GM18519 (cell line): ENCODE data around the gene SMC2.

ENCODE experiments used
- ATAC-seq: cut with Tn5 transposase; IDR thresholded peaks from one replicate; pipeline ENCODE4 v1.9.1; 2021; ENCODE audit warnings: mild to moderate bottlenecking, moderate library complexity; ENCODE audit not compliant: unreplicated experiment, low FRiP score

Gene SMC2

DNA sequence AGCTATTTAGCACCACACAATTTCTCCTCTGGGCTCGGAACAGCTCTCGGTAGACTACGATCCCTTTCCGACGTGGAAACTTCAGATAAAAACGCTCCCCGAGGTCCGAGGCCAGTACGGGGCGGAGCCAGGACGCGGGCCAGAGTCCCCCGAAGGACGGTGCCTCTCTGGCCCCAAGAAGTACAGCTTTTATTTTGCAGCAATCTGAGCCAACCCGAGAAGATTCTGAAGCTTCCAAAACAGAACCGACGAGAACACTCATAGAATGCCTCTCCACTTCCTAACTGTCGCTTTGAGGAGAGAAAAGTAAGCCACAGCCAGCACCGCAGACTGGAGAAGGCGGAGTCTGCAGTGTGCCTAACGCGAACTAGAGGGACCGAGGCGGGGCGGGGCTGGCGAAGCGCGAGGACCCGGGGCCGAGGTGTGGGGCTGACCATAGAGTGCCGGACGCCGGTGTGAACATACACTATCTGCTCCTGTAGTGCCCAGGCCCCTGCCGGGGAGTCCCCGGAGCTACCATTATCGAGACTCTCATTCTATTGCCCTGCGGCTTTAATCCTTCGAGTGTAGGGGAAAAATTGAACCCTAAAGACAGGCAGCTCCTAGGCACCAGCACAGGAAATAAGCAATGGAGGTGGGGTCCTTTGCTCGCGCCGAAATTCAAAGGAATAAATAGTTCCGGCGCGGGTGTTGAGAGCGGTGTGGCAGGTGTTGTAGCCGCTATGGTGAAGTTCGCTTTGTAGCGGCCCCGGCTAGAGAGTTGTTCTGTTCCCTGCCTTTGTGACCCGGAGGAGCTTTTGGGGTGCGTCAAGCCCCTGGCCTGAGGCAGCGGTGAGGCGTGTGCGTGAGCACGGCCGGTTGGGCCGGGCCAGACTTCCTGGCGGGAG lies at the start of gene SMC2:
Gene SMC2 (plus strand): TSS at position 663 of the 887 bp plus-strand sequence. CDS start 1,076 bp downstream, outside the sequence.
- ATAC-seq: peak; percentile 67

DNA sequence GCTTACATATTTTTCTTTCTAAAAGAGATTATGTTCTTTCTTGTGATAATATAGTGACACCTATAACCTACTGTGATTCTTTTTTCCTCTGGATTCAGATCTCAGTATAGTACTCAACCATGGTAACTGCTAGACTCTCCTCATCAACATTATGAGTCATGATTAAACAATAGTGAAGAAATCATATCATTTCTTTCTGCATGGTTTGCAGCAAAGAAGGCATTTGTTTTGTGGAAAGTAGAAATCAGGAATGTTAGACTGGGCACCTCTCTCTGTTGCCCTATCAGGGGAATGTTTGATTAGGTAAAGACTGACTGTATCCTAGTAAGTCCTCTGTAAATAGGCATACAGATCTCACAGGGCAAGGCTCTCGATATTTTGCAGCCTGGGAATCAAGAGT lies 25.6 kb upstream of the SMC2 start:
- no peak for ATAC-seq

- ATAC-seq: no peak
Observed at GRCh38 chr9:104069288-104069687, 24.8 kb upstream of the SMC2 start.

DNA sequence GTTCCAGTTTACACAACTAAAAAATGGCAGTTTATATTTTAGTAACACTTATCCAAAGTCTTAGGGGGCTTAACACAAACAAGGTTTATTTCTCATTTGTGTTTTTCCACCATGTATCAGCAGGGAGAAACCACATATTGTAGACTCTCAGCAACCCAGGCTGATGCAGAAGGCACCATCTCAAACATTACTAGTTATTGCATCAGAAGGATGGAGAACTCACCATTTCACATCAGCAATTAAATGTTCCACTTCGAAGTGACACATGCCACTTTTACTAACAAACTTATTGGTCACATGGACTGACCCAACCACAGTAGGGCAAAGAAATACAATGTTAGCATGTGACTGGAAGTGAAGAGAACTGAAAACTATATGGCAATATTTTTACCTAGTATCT lies 22.5 kb upstream of the SMC2 start:
- ATAC-seq: no peak

GRCh38 chr9:104073098-104073769 lies 20.9 kb upstream of the SMC2 start:
- no peak for ATAC-seq

DNA sequence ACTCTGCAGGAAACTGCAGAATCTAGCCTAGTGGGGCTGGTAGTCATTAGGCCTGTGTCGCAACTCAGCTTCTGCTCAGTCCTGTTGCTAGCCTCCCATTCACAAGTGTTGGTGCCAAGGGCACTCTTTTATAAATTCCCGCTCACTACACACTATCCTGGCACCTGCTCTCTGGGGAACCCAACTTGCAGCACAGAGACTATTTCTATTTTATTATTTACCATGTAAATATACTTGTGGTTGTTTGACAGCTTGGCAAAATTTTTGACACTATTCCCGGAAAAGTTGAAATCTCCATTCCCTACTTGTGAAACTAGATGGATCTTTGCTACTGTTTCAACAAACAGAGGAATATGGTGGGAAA lies 20.4 kb upstream of the SMC2 start:
- ATAC-seq: no peak

GRCh38 chr9:104074876-104075275 lies 19.2 kb upstream of the SMC2 start:
- ATAC-seq: no peak

DNA sequence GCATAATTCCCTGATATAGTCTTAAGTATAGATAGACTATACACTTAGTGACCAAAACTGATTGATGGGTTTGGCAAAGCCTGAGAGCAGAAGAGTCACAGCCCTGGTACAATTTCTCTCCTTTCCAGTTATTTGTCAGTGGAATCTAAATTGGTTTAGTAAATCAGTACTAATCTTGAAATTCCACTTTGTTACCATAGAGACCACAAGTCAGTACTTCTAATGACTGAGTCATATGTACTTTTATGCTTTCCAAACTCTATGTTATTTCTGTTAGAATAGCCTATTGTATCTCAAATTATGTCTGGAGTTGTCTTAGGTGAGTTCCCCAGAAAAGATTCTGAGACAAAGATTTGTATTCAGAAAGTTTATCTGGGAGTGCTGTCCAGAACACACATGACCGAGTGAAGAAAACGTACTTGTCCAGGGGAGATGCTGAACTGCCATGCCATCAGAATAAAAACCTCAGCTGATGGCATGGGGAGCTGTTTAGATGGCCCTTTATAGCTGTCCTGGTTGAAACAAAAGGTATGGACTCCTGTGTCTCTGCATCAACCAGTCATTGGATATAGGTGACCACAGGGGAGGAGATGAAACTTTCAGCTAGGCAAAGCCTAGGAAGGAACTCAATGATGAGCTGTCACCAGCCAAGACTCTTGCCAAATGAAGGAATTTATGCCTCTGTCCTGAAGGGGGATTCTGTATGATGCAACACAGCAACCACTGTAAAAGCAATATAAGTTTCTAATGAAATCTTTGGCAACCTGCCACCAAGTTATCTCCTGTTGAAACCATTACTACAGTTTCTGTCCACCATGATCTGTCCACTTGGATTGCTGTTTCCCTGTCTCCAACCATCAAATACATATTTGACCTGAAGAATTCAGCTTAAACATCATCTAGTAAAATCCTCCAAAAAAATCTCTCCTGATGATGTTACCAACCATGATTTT lies 18.0 kb upstream of the SMC2 start:
- no peak for ATAC-seq

DNA sequence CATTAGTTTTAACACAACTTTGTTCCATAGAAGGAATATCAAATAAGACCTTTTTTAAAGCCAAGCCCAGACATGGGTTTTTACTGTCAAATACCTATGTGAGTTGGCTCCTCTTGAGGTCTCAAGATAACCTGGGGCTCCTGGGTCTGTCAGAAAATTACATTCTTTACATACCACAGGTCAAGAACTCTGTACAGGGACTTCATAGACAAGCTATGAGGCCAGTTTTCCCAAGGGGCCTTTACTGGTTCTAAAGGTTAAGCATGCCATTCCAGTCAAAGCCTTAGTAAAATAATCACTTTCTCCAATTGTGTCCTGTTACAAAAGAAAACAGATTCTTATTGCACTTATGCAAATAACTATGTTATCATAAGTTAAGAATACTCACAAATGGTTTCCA lies 15.5 kb upstream of the SMC2 start:
- no peak for ATAC-seq

DNA sequence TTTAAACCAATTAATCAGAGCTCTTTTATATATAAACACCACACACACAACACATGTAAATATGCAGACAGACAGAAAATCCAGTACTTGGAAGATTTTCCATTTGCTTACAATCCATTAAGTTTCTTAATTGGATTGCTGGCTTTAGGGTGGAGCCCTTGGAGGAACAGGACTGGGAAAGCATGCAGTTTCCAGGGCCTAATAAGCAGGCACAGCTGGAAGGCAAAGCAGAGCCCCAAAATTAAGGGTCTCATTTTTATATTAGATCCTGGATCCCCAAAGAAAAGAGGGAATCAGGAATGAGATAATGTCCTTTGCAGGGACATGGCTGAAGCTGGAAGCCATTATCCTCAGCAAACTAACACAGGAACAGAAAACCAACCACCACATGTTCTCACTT lies 13.1 kb upstream of the SMC2 start:
- no peak for ATAC-seq

DNA sequence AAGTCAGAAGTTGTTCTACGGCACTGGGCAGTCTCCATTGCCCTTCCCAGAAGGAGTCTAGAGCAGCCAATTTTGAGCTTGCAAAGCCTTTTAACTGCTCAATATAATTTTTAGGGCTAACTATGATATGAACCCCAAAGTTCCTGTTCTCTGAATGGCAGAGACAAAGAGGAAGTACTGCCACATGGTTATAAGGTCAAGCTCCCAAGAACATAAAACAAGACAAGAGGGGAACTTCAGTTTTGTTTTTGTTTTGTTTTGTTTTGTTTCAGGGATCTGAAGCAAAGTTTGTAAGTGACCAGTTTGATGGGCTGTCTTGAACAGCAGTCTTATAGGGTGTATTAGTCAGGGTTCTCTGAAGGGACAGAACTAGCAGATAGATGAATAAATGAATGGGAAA lies 11.9 kb upstream of the SMC2 start:
- no peak for ATAC-seq

DNA sequence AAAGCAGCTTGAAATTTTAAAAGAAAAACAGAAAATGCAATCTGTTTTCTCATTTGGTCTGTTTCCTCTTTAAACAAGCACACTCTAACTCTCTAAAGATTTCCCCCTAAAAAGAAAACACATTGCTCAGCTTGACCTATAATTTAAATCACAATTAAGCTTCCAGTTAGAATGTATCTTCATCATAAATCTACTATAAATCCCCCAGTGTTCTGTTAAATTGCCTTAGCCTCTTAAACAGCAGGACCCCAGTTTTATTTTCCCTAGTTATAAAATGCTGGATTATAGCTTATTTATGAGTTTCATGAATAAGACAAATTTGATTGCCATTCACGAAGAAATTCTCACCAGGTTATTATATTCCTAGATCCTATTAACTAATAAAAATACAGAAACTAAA lies 8.6 kb upstream of the SMC2 start:
- ATAC-seq: no peak

DNA sequence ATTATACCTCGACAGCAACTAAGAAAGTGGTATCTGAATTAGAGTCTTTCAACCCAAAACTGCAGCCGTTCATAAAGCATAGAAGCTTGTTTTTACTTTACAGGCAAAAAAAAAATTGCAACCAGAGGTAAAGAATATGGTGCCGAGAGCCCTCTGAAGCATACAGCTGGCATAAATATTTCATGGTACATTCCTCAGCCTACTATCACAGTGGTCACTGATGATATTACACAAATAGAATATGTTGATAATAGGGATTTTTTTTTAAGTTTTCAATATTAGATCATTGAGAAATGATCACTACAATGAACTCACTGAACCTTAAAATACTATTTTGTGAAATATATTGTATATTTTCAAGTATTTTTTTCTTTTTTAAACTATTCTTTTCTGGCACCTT lies 6.2 kb upstream of the SMC2 start:
- ATAC-seq: no peak

DNA sequence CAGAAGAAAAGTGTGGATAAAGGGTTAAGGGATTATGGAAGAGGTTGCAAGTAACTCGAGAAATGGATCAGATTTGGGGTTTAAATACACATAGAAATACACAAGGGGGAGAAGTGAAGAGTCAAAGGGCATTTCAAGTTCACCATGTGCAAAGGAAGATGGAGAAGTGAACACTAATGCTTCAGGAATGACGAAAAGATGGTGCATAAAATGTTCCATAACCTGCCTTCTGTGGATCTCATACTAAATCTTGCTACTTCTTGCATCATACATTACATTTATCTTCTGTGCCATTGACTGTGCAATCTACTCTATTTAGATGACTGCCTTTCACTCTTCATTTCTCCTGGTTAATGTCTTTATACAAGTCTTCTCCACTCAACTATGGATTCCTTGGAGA lies 5.7 kb upstream of the SMC2 start:
- ATAC-seq: no peak

GRCh38 chr9:104090578-104090977 lies 3.5 kb upstream of the SMC2 start:
- no peak for ATAC-seq

GRCh38 chr9:104091116-104091515 lies 3.0 kb upstream of the SMC2 start:
- no peak for ATAC-seq

DNA sequence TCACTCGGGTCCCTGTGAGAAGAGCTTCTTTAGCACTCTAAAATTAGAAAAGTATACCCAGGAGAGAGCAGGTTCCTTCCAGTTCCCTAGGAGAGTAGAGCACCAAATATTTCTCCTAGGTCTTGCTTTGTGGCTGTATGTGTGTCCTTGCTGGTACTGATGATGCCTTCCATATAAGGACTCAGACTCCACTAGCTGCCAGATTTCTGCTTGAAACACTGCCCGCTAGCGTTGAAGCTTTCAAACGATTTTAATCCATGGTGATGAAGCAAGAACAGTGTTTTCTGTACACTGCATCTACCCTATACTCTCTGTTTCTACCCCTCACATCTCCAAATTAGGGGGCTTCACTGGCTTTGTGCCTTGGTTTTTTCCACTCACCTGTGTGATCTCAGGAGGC lies 2.4 kb upstream of the SMC2 start:
- peak; percentile 44 for ATAC-seq

DNA sequence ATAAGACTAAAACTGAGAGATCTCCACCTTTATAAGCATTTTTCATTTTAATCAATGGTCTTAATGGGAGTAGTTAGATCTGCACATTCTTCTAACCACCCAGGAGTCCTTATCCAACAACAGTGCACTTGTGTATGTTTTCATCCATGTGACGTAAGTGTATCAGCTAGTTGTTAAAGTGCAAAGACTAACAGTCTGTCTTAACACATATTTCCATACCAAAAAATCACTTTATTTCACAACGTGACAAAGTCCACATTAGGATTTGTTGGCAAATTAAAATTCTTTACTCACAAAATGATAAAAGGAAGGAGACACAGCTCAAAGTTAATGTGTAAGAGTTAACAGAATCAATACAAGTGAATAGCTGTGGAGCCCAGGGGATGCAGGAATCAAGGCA lies 1.9 kb upstream of the SMC2 start:
- ATAC-seq: no peak

GRCh38 chr9:104092875-104093600 lies 1.1 kb upstream of the SMC2 start:
- ATAC-seq: no peak

GRCh38 chr9:104094534-104095015 lies 466 bp downstream of the SMC2 start:
- no peak for ATAC-seq
